ENCODE data around the gene TMEM132A.
"Not testable (repeated sequence)": the region's sequence is repeated elsewhere in the genome, so short reads cannot be mapped to it uniquely, and the experiment has no call there.

Gene TMEM132A

DNA sequence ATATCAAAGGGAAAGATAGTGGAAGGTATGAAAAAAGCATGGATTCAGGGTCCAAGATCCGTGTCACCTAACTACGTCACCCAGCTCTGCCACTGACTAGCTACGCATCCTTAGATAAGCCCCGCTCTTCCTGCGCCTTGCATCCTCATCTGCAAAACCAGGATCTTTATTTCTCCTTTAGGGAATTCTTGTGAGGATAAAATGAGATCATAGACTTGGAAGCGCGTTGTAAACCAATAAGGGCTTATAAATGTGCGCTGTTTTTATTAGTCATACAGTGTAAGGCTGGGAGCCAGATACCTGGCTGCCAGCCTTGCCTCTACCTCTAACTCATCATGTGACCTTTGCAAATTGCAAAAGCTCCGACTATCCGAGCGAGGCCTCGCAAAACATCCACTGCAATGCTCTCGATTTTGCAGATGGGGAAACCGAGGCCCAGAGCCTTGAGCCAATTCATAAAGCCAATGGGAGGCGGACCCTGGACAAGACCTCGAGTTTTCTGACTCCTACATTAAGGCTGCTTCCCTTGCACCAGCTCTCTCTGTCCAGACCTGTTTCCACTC lies 18.6 kb upstream of the TMEM132A start:
- peak in 1 of 2 experiments; percentile 29 for DNase-seq

DNA sequence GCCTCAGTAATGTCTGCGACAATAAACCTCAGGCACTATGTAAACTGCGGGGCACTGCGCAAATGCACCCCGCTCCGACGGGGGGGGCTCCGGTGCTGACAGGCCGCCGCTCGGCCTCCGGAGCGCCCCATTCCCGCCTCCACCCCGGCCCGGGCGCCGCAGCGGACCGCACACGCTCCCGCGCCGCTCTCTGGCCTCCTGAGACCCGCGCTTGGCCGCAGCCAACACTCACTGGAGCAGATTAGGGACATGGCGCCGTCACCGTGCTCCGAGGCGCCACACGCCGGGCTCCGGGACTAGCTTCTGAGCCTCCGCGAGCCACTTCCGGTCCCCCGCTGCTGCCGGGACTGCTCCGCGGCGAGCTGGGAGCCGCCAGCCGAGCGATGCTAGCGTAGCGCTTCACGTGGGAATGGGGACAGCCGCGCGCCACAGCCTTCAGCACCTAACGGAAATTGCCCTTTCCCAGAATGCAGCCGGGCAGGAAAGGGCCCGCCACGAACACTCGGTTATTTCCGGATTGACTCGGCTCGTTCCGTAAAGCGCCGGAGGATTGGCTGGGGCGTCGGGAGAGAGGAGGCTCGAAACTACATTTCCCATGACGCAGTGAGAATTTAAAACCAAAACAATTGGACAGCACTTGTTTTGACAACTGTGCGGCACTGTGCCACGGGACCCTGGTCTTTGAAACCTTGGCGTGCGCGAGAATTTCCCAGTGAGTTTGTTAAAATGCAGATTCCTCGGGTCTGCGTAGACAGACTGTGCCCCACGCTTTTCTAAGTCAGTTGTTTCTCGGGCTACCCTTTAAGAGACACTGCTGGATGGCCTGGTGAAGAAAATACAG lies 17.9 kb upstream of the TMEM132A start, which contains the start of gene PRPF19:
TSS of gene PRPF19 (minus strand) at position 454 of the 841 bp plus-strand sequence. CDS start at position 251, 203 bp downstream.
- DNase-seq, result peak; percentile 93 to 96

DNA sequence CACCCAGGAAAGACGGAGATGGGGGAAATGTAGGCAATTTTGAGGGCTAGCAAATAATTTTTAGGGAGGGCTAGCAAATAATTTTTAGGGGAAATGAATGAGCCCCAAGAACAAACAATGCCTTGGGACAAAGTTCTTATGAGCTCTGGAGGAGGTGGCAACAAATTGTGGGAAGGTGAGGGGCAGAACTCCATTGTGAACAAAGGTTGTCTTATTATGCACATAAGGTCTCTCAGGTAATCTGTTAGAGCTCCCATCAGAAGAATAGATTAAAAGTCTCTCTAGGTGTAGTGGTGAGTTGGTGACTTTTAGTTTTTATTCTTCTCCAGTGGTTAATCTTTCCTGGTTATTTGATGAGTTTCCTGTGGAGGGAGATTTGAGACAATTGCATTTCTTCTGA lies 15.5 kb upstream of the TMEM132A start:
- no peak for DNase-seq

DNA sequence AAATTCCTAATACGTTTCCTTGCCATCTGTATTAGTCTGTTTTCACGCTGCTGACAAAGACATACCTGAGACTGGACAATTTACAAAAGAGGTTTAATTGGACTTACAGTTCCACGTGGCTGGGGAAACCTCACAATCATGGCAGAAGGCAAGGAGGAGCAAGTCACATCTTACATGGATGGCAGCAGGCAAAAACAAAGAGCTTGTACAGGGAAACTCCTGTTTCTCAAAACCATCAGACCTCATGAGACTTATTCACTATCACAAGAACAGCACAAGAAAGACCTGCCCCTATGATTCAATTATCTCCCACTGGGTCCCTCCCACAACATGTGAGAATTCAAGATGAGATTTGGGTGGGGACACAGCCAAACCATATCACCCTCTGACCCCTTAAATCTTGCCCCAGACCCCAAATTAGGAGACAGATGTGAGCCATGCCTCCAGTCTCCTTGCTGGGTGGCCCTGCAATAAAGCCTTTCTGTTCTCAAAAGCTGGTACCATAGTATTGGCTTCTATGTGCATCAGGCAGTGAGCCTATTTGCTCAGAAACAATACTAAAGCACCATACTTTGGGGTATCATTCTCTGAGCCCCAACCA lies 14.5 kb upstream of the TMEM132A start:
- not testable (repeated sequence) for DNase-seq

DNA sequence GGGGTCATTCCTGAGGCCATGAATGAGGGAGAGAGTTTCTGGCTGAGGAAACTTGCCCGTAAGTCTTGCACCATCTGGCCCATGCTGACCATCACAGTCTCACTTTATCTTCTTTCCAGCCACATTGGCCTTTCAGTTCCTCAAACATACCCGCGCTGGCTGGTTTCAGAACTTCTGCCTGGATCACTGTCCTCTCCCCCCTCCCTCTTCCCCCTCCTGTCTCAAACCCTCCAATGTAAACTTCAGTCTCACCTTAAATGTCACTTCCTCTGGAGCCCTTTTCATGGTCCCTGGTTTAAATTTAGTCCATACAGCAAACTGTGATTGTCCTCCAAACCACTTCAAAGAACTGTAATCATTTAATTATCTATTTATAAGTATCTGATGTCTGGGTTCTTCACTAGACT lies 14.0 kb upstream of the TMEM132A start:
- DNase-seq, result no peak

DNA sequence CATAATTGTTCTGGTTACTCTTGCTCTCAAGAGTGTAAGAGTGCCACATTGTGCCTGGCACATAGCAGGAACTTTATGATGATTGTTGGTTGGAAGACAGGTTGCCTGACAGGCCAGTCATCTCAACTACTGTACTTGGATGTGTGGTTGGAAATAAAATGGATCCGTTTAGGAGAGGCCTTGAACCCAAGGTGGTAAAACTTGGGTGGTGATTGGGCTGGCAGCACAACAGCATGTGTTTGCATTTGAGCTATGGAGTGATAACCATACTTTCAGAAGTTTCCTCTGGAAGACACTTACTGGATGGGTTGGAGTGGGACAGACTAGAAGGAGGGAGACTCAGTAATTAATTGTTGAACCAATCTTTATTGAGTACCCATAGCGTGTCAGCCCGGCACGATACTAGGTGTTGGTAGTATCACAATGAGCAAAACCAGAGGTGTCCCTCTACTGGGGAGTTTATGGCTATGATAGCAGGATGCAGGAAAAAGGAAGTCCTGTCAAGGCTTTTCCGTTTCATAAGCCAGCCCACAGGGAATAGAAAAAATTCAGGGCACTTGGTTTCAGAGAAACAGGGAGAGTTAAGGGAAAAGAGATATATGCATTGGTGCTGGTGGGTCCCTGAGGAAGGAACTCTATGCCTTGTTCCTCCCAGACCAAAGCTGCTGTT lies 13.4 kb upstream of the TMEM132A start:
- DNase-seq, result no peak

DNA sequence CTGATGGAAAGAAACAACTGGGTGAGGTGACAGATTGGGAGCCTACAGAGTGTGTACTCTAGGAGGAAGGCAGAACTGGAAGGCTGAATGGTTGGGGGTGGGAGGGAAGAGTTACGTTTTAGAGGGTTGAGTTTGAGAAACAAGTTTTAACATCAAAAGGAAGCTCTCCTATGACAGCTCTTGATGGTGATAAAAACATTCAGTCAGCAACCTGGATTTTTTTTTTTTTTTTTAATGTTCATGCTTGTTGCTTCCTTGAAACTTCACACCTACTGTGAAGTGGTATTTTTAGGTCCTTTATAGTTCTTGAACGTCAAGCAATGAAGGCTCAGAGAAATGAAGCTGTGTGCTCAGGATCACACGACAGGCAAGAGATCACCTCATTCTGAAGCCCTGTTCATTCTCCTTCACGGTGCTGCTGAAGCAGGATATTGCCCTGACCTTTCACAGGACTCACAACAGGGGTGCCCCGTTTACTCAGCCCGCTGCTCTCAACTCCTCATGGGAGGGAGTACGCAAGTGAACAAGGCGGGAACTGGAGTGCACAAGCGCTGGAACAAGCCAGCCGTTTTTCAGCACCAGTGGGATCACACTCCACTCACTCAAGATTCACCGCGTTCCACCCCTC lies 11.9 kb upstream of the TMEM132A start:
- no peak for DNase-seq

DNA sequence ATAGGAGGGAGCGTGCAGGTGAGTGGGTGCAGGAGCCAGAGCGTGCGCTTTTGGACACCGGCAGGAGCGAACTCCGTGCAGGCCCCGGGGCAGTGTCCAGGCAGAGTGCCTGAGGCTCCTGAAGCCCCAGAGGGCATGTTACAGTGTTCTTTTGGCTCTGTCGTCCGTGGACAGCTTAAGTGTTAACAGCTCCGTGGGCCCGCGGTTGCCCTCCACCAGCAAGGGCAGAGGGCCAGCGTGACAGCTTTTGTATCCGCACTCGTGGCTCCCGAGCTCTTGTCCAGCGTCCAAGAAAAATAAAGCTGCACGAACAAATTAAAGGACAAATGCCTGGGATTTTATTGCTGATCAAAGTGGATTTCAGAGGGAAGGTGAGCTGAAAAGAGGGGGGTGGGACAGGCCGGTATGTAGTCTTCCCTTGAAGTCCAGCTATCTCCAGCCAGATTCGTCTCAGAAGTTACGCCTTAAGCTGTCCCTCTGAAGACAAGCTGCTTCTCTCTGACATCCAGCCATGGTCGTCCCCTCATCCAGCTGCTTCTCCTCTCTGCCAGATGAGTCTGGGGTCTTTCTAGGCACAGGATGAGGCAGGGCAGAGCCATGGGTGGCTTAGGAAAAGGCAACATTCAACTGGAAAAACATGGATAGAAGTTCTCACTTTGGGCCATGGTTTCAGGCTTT lies 11.3 kb upstream of the TMEM132A start:
- DNase-seq, result no peak

DNA sequence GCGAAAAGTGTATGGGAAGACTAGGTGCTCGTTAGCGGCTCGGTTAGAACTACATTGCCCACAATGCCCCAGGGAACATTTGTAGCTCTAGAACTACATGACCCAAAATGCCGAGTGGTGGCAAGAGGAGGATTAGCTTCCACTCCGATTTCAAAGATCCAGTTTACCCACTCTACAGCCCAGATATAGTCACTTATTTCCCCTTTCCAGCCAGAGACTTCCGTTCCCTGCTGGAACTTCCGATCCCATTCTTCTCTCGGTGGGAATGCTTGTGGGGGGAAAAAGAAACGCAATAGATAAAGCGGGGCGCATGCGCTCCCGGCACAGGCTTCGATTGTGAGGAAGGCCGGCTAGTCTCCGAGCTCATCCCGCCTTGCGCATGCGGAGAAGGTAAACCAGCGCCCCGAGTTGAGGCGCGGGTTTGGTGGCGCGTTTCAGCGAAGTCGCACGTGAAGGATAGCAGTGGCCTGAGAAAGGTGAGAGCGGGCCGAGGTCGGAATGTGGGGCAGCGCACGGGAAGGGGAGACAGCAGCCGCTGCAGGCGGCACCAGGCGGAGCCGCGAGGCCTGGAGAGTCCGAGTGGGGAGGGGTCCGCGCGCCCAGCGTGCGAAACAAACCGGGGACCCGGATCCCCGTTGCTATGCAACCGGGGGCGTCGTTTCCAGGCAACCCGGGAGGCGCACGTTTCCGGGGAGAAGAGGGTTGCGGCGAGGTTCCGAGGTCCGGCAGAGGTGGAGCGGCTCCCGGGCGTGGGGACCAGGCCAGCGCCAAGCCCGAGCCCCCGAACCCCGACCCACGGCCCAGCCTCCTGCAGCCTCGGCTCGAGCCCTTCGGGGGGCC lies 10.2 kb upstream of the TMEM132A start, which contains the start of gene TMEM109:
TSS of gene TMEM109 (plus strand) at position 366 of the 840 bp plus-strand sequence. CDS start 5,536 bp downstream, outside the sequence.
- peak; percentile 97 for DNase-seq

DNA sequence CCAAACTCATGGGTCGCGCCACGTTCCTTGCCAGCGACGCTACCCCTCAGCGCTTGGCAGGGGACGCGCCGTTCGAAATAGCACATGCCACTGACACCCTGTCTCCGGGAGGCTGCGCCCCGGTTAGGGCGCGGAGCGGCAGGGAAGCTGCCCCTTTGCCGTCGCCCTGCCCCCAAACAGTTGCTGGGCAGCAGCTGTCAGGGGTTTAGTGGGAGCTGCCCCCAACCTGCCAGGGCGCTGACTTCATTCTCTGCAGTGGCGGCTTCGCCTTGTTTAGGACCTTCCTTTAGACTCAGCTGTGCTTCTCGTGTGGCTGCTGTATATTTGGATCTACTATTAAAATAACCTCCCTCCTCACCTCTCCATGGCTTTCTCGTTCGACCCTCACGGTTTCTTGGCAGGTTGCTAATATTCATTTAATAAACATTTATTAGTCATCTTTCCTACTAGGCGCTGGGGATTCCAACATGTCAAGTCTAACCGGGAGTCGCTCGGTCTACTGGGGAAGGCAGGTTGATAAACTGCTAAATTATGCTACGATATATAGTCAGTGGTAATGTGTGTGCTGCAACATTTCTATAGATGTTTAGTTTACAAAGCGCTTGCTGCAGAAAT lies 9.5 kb upstream of the TMEM132A start:
- DNase-seq, result peak; percentile 35 to 71

DNA sequence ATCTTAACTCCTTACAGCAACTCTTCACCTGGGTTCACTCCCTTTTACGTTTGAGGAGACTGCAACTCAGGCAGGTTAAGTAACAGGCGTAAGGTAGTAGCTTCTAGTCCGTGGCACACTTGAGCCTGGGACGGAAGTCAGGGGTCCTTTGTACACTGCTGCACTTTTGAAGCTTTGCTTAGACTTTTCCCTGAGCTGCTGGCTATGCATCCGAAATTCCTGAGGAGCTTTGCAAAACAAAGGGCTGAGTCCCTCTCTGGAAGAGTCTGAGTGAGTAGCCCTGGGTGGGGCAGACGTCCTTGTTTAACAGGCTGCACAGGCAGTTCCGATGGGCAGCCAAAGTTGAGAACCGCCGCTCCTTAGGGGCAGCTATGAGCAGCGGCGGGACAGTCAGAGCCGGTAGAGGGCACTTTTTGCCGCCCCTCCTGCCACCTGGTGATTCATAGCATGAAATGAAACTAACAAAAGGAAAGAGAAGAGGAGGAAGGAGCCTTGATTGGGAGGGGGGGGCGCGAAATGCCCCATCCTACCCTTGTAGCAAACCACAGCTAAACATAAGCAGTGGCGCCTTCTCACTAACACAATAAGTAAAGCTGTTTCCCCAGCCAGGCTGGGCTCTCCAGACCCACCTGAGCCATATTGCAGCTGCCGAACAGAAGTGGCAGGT lies 8.9 kb upstream of the TMEM132A start:
- DNase-seq, result peak in 1 of 2 experiments; percentile 44

DNA sequence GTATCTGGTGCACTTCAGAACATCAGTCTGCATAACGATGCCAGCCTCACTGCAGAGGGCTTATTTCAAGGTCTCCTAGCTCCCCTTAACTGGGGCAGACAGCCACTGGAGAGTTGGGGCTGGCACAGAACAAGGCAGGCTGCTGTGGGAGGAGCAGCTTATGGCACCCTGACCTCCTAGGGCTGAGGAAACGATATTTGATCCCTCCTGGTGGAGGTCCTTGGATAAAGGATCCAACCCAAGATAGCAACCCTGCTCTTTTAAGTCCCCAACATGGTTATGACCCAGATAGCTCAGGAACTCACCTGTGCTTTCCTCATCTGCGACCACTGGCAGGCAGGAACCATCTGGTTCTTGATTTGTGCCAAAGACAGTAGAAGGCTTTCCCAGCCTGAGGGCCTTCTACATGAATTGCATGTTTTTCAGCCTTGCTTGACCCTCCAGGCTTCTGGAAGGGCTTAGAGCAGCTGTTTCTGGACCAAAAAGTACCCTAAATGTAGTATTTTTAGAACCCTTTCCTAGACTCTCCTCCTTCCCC lies 7.5 kb upstream of the TMEM132A start:
- DNase-seq, result no peak

DNA sequence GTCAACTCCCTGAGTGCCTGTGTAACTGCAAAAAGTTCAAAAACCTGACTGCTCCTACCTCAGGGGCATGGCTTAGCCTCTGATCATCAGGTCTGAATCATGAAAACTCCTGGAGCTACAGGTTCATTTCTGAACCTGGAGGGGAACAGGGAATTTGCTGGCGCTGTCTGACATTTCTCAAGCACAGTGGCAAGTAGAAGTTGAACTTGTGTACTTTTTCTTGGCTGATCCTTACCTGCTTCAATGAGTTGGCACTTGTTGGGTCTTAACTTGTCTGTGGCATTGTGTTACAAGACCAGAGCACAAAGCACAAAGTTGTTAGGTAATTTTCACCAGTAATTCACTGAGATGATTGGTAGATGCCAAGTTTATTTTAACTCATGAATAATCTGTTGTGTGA lies 7.0 kb upstream of the TMEM132A start:
- DNase-seq, result no peak

DNA sequence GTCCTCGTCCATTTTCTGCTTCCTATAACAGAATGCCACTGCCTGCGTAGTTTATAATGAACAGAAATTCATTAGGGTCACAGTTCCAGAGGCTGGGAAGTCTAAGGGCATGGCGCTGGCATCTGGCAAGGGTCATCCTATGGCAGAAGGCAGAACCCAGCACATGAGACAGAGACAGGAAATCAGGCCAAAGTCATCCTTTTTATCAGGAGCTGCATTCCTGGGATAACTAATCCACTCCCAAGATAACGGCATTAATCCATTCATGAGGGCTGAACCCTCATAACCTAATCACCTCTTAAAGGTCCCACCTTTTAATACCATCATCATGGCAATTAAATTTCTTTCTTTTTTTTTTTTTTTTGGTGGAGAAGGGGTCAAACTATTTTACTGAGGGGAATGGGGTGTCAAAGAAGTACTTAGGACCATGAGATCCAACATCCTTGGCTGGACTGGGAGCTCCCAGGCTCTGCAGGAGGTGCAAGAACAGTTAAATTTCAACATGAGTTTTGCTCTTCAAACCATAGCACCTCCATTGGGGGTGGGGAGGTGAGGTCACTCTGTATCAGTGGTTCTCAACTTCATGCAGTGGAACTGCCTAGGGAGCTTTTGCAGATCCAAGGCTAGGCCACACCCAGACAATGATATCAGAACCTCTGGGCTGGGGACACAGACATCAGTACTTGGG lies 5.9 kb upstream of the TMEM132A start:
- DNase-seq, result no peak

DNA sequence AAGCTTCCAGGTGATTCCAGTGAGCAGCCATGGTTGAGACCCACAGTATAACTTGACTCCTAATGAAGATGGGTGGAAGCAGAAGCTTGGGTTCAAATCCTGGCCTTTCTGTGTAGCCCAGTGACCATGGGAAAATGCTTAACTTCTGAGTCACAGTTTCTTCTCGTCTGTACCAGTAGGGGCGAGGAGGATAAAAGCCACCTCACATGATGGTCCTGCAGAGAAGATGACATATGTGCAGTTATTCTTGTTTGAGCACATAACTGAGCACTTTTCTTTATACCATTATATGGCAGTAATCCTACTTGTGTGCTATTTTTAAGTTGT lies 5.4 kb upstream of the TMEM132A start:
- no peak for DNase-seq

DNA sequence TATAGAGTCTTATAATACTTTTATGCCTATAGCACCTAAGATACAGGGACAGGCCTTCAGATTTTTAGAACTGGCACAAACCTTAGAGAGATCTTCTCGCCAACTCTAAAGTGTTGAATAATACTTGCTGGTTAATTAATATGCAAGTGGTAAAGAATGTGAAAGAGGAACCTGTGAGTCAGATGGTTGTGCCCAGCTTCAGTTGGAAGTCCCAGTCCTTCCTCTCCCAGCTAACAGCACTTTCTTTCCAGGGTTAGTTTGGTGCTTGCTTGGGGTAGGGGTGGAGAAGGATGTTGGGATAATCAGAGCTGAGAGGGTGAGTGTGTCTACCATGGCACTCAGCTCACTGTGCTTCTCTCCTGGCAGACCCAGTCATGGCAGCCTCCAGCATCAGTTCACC lies 4.9 kb upstream of the TMEM132A start:
- DNase-seq, result no peak

DNA sequence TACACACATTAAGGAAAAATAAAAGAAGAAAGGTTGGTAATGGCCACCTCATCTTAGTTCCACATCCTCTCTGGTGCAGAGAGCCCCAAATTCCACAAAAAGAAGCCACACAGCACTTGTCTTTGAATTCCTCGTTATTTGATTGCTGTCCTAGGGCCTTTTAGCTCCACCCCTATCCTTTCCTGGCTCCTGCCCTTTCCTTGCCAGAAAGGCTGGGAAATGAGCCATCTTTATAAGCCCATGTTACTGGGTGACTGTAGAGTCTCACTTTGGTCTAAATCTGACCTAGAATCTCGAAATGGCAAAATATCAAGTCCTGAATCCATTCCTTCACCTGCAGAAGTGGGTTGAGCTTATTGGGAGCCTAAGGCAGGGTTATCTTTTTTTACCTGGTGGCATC lies 4.3 kb upstream of the TMEM132A start:
- no peak for DNase-seq

DNA sequence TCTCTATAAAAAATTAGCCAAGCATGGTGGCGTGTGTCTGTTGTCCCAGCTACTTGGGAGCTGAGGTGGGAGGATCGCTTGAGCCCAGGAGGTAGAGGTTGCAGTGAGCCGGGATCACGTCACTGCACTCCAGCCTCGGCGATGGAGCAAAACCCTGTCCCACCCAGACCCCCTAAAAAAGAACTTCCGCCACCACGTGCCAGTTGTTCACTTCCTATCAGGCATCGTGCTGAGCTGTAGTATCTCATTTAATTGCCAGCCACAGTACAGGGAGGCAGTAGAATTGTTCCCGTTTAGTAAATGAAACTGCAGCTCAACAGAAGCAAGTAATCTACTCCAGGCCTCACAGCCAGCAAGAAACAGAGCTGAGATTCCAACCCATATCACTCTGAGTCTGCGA lies 3.0 kb upstream of the TMEM132A start:
- no peak for DNase-seq

DNA sequence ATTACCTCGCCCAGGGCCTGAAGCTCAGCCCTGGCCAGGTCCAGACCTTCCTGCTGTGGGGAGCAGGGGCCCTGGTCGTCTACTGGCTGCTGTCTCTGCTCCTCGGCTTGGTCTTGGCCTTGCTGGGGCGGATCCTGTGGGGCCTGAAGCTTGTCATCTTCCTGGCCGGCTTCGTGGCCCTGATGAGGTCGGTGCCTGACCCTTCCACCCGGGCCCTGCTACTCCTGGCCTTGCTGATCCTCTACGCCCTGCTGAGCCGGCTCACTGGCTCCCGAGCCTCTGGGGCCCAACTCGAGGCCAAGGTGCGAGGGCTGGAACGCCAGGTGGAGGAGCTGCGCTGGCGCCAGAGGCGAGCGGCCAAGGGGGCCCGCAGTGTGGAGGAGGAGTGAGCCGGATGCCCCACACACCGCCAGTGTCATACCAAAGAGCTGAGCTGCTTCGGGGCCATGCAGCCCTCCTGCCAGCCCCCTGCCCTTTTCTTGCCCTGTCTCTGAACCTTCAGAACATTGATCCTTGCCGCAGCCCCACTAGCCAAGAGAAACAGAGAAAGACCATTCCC lies 2.4 kb upstream of the TMEM132A start:
- DNase-seq, result no peak

Measured in NCI-H524 (cell line).